ENCODE results near the gene FAT1.

The FAT1 gene

DNA sequence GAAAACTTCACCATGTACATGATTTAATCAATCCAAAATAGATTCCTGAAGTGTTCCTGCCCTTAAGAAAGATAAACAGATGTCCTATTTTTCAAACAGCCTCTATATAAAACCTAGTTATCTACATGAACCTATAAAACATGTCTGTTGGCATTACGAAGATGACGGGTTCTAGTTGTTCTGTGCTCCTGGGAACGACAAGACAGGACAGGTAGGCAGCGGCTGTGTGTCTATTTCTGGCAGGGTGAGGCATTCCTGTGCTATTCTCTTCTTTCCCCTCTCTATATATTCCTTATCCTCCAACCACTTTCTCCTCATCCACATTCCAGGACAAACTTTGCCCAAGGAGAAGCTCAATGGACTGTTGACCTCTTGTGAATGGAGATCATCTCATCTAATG is 6.1 kb downstream of the FAT1 start:
- Histone ChIP-seq H3K9me3 (ENCODE audit: insufficient read depth, low read depth, low read length) (peaks cover 6% of the 10 kb centered on the region; the same call in 1 of the 2 replicates), H3K36me3 (ENCODE audit: insufficient read depth, low read depth, low read length) (no peaks in the 10 kb centered on the region), H3K9ac (ENCODE audit: low read depth, low read length) (no peak overlapping the region), H3K27ac (ENCODE audit: low read length) (no peak overlapping the region), H3K4me3 (ENCODE audit: low read length) (no peak overlapping the region), H3K27me3 (ENCODE audit: insufficient read depth, low read length) (peaks cover 6% of the 10 kb centered on the region; the same call in 1 of the 2 replicates), H3K4me1 (ENCODE audit: insufficient read depth, low read length) (peaks cover 19% of the 10 kb centered on the region)

GRCh38 chr4:186715077-186715476 is 8.6 kb downstream of the FAT1 start:
- H3K36me3 ChIP-seq (ENCODE audit: insufficient read depth, low read depth, low read length) = no peaks in the 10 kb centered on the region
- H3K27ac ChIP-seq (ENCODE audit: low read length) = no peak overlapping the region
- no peak overlapping the region for H3K9ac ChIP-seq (ENCODE audit: low read depth, low read length)
- H3K4me1 ChIP-seq (ENCODE audit: insufficient read depth, low read length) = peaks cover 15% of the 10 kb centered on the region
- no peak overlapping the region for H3K4me3 ChIP-seq (ENCODE audit: low read length)
- H3K9me3 ChIP-seq (ENCODE audit: insufficient read depth, low read depth, low read length) = peaks cover 6% of the 10 kb centered on the region; the same call in 1 of the 2 replicates
- no peaks in the 10 kb centered on the region for H3K27me3 ChIP-seq (ENCODE audit: insufficient read depth, low read length)

DNA sequence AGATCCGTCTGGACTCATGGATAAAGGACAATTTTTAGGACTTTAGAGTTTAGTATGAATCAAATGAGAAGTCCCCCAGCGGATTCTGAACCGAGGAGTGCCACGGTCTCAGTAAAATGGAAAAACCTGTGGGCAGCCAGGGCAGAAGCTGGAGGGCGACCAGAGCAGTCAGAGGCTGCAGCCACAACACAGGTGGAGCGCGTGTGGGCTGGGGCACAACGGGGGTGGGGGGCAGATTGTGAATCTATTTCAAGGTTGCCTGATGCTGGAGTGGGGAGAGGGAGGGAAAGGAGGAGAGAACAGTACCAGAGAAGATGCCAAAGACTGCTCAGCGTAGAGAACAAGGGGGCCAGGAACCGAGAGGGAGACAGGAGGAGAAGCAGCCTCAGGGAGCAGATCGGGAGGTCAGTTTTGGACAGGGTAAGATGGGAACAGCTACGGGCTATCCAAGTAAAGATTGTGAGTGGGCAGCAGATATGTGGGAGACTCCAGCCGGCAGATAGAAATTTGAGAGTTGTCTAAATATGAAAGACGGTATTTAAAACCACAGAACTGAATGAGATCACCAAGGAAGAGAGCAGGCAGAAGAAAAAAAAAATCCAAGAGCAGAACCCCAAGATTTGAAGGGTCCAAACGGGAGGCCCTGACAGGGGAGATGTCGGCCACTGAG is 9.5 kb downstream of the FAT1 start:
- Histone ChIP-seq H3K27me3 (ENCODE audit: insufficient read depth, low read length) (no peaks in the 10 kb centered on the region), H3K27ac (ENCODE audit: low read length) (no peak overlapping the region), H3K4me3 (ENCODE audit: low read length) (no peak overlapping the region), H3K9me3 (ENCODE audit: insufficient read depth, low read depth, low read length) (no peaks in the 10 kb centered on the region), H3K9ac (ENCODE audit: low read depth, low read length) (no peak overlapping the region), H3K4me1 (ENCODE audit: insufficient read depth, low read length) (peaks cover 15% of the 10 kb centered on the region), H3K36me3 (ENCODE audit: insufficient read depth, low read depth, low read length) (peaks cover 7% of the 10 kb centered on the region)

DNA sequence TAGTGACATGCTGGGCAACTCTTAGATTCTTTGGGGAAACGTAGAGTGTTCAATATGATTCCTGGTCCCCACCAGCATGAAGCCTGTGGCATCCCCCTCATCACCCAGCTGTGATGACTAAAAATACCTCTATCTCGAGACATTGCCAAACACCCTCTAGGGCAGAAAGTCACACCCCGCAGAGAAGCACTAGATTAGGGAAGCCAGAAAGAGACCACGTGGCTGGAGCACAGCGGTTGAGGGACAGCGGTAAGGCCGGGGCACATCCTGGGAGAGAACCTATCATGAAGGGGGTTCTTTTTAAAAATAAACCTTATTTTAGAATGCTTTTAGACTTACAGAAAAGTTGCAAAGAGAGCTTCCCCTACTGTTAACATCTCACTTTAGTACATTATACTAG is 11.0 kb downstream of the FAT1 start:
- no peak overlapping the region for H3K4me3 ChIP-seq (ENCODE audit: low read length)
- H3K27ac ChIP-seq (ENCODE audit: low read length) = no peak overlapping the region
- H3K9me3 ChIP-seq (ENCODE audit: insufficient read depth, low read depth, low read length) = no peaks in the 10 kb centered on the region
- peaks cover 22% of the 10 kb centered on the region for H3K36me3 ChIP-seq (ENCODE audit: insufficient read depth, low read depth, low read length)
- no peak overlapping the region for H3K9ac ChIP-seq (ENCODE audit: low read depth, low read length)
- H3K27me3 ChIP-seq (ENCODE audit: insufficient read depth, low read length) = no peaks in the 10 kb centered on the region
- H3K4me1 ChIP-seq (ENCODE audit: insufficient read depth, low read length) = peaks cover 15% of the 10 kb centered on the region

DNA sequence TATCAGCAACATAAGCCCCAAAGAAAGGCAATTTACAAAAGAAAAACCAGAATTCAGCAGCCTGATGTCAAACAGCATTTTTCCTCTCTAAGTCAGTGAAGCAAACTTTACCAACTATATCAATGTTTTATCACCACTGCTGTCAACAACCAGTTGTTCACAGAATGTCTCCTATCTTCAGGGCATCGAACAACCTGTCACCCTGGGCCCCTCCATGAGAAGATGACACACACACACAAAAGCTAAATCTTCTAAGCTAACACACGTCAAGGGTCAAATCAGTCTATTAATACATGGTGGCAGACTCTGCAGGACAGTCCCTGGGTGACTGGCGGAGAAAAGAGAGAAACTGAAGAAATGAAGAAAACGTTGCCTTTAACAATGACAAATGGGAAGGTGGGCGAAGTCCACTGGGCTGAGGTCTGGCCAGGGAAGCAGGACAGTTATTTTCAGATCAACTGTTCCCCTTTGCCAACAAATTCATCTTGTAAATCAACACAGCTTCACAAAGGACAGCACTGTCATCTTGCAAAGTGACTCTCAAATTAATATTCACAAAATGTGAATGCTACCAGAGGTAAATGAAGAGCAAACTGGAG is 13.0 kb downstream of the FAT1 start:
- H3K27ac ChIP-seq (ENCODE audit: low read length) = no peak overlapping the region

GRCh38 chr4:186709517-186709916 is 14.1 kb downstream of the FAT1 start:
- Histone ChIP-seq H3K4me1 (ENCODE audit: insufficient read depth, low read length) (peaks cover 6% of the 10 kb centered on the region; the same call in 1 of the 2 replicates), H3K27ac (ENCODE audit: low read length) (no peak overlapping the region), H3K4me3 (ENCODE audit: low read length) (no peak overlapping the region), H3K27me3 (ENCODE audit: insufficient read depth, low read length) (no peaks in the 10 kb centered on the region), H3K9me3 (ENCODE audit: insufficient read depth, low read depth, low read length) (no peaks in the 10 kb centered on the region), H3K36me3 (ENCODE audit: insufficient read depth, low read depth, low read length) (peaks cover 48% of the 10 kb centered on the region), H3K9ac (ENCODE audit: low read depth, low read length) (no peak overlapping the region)

More for the DNA sequence above, 13.0 kb downstream of the FAT1 start:
- Histone ChIP-seq H3K36me3 (ENCODE audit: insufficient read depth, low read depth, low read length) (peaks cover 42% of the 10 kb centered on the region), H3K9ac (ENCODE audit: low read depth, low read length) (no peak overlapping the region), H3K4me3 (ENCODE audit: low read length) (no peak overlapping the region), H3K4me1 (ENCODE audit: insufficient read depth, low read length) (peaks cover 9% of the 10 kb centered on the region), H3K9me3 (ENCODE audit: insufficient read depth, low read depth, low read length) (no peaks in the 10 kb centered on the region), H3K27me3 (ENCODE audit: insufficient read depth, low read length) (no peaks in the 10 kb centered on the region)

DNA sequence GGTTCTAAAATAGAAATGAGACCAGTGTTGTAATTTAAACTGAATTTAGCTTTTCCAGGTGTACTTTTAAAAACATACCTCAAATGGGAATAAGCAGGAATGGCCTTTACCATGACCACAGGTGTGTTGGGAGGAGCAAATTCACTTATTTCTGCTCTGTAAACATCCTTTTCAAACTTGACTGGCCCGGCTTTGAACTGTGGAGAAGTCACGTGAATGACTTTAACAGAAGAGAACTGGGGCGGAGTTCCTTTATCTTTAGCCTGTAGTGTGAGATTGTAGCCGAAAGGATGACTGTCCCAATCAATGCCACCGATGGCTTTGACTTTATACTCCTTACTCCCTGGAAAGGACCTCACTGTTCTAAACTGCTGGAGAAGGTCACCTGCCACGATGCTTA is 15.1 kb downstream of the FAT1 start:
- Histone ChIP-seq H3K36me3 (ENCODE audit: insufficient read depth, low read depth, low read length) (peaks cover 56% of the 10 kb centered on the region), H3K4me3 (ENCODE audit: low read length) (no peak overlapping the region), H3K4me1 (ENCODE audit: insufficient read depth, low read length) (peaks cover 6% of the 10 kb centered on the region; the same call in 1 of the 2 replicates), H3K27ac (ENCODE audit: low read length) (no peak overlapping the region), H3K9ac (ENCODE audit: low read depth, low read length) (no peak overlapping the region), H3K27me3 (ENCODE audit: insufficient read depth, low read length) (no peaks in the 10 kb centered on the region), H3K9me3 (ENCODE audit: insufficient read depth, low read depth, low read length) (no peaks in the 10 kb centered on the region)

DNA sequence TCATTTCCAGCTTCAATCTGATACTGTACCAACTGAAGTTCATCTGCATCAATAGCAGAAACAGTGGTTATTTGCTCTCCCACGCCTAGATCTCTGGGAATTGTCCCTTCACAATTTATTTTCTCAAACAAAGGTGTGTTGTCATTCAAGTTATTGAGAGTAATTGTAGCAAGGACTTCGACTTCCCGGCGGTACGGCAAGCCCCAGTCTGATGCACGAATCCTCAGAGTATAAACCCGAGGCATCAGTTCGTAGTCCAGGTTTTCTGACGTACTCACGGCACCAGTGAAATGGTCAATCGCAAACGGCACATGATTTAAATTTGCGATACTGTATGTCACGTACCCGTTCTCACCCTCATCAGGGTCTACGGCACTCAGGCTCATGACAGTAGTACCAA is 15.7 kb downstream of the FAT1 start:
- Histone ChIP-seq H3K4me1 (ENCODE audit: insufficient read depth, low read length) (peaks cover 8% of the 10 kb centered on the region), H3K36me3 (ENCODE audit: insufficient read depth, low read depth, low read length) (peaks cover 60% of the 10 kb centered on the region), H3K27ac (ENCODE audit: low read length) (no peak overlapping the region), H3K9me3 (ENCODE audit: insufficient read depth, low read depth, low read length) (no peaks in the 10 kb centered on the region), H3K27me3 (ENCODE audit: insufficient read depth, low read length) (no peaks in the 10 kb centered on the region), H3K9ac (ENCODE audit: low read depth, low read length) (no peak overlapping the region), H3K4me3 (ENCODE audit: low read length) (no peak overlapping the region)

DNA sequence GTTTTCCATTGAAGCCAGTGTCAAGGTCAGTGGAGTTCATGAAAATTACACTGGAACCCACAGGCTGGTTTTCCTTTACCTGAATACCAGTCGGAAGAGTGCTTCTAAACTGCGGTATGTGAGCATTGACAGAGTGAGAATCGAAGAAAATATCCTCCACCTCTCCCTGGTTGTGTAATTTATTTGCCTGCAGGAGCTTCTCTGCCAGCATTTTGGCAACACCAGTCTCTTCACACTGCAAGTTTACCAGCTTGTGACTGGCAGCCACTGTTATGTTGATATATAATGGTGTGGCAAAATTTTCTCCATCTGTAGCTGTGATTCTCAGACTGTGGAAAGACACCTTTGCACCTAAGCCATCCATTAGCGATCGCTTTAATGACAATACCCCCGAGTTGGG is 16.1 kb downstream of the FAT1 start:
- Histone ChIP-seq H3K9ac (ENCODE audit: low read depth, low read length) (no peak overlapping the region), H3K4me1 (ENCODE audit: insufficient read depth, low read length) (peaks cover 12% of the 10 kb centered on the region), H3K9me3 (ENCODE audit: insufficient read depth, low read depth, low read length) (no peaks in the 10 kb centered on the region), H3K36me3 (ENCODE audit: insufficient read depth, low read depth, low read length) (peaks cover 60% of the 10 kb centered on the region), H3K27ac (ENCODE audit: low read length) (no peak overlapping the region), H3K27me3 (ENCODE audit: insufficient read depth, low read length) (no peaks in the 10 kb centered on the region), H3K4me3 (ENCODE audit: low read length) (no peak overlapping the region)

DNA sequence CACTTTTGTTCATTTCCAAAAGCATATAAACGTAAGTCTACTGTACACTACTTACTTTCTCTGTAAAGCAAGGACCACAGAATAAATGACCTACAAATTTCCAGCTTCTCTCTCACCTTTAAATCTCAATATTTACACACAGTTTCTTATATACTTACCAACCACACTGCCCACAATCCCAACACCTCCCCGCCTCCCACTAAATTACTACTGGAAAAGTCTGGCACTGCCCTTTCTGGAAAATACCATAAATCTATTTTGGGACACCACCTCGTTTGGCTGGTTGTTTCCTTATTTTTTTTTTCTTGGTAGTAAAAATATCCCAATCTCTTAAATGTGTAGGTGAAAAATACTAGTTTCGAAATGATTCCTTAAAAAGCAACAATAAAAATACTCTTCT is 19.6 kb downstream of the FAT1 start:
- Histone ChIP-seq H3K4me3 (ENCODE audit: low read length) (no peak overlapping the region), H3K9me3 (ENCODE audit: insufficient read depth, low read depth, low read length) (no peaks in the 10 kb centered on the region), H3K27ac (ENCODE audit: low read length) (no peak overlapping the region), H3K4me1 (ENCODE audit: insufficient read depth, low read length) (peaks cover 35% of the 10 kb centered on the region), H3K27me3 (ENCODE audit: insufficient read depth, low read length) (no peaks in the 10 kb centered on the region), H3K9ac (ENCODE audit: low read depth, low read length) (no peak overlapping the region), H3K36me3 (ENCODE audit: insufficient read depth, low read depth, low read length) (peaks cover 52% of the 10 kb centered on the region)

- H3K4me1 ChIP-seq (ENCODE audit: insufficient read depth, low read length) = peaks cover 38% of the 10 kb centered on the region
- no peak overlapping the region for H3K9ac ChIP-seq (ENCODE audit: low read depth, low read length)
- H3K9me3 ChIP-seq (ENCODE audit: insufficient read depth, low read depth, low read length) = no peaks in the 10 kb centered on the region
- no peak overlapping the region for H3K4me3 ChIP-seq (ENCODE audit: low read length)
- H3K36me3 ChIP-seq (ENCODE audit: insufficient read depth, low read depth, low read length) = peaks cover 52% of the 10 kb centered on the region
- H3K27me3 ChIP-seq (ENCODE audit: insufficient read depth, low read length) = no peaks in the 10 kb centered on the region
- no peak overlapping the region for H3K27ac ChIP-seq (ENCODE audit: low read length)
These were observed 20.1 kb downstream of the FAT1 start for GRCh38 chr4:186703510-186703909.

GRCh38 chr4:186702940-186703339 is 20.7 kb downstream of the FAT1 start:
- no peak overlapping the region for H3K9ac ChIP-seq (ENCODE audit: low read depth, low read length)
- no peaks in the 10 kb centered on the region for H3K27me3 ChIP-seq (ENCODE audit: insufficient read depth, low read length)
- no peaks in the 10 kb centered on the region for H3K9me3 ChIP-seq (ENCODE audit: insufficient read depth, low read depth, low read length)
- peaks cover 51% of the 10 kb centered on the region for H3K36me3 ChIP-seq (ENCODE audit: insufficient read depth, low read depth, low read length)
- peaks cover 38% of the 10 kb centered on the region for H3K4me1 ChIP-seq (ENCODE audit: insufficient read depth, low read length)
- H3K4me3 ChIP-seq (ENCODE audit: low read length) = no peak overlapping the region
- no peak overlapping the region for H3K27ac ChIP-seq (ENCODE audit: low read length)

Measured in iPS-20b (cell line).